ENCODE measurements around the gene ANKRD10. TPM values are rescaled to one million over a fixed set of nuclear protein-coding genes. Genes with fewer than 3 reads are reported as not detected.
A peak's percentile ranks its signal among the peaks of the same experiment; 100 is the strongest.

Gene ANKRD10
- total and polyA plus RNA-seq, 2 of the 8 experiments (the other 6 are each of a cell fraction or from before 2014, with no cell fraction given): 146 to 218 TPM

- Histone ChIP-seq H3K4ac (replicated peaks; ENCODE audit: insufficient read length, low read depth, low read length) (no peak overlapping the region), H2BK5ac (ENCODE audit: low read depth, low read length) (no peak overlapping the region), H3K56ac (replicated peaks; ENCODE audit: insufficient read length, low read depth, low read length) (no peak overlapping the region), H2BK12ac (ENCODE audit: low read depth, low read length) (no peak overlapping the region), H3K79me2 (ENCODE audit: control insufficient read depth in 1 of 2, insufficient read depth in 2 of 2, low read length in 2 of 2) (no peaks in the 10 kb centered on the region), H3K18ac (ENCODE audit: extremely low read depth, low read length) (no peak overlapping the region), H3K9me3 (ENCODE audit: insufficient read depth in 2 of 2, low read depth in 1 of 2, low read length in 1 of 2) (no peaks in the 10 kb centered on the region), H4K20me1 (replicated peaks in 1 of 2; ENCODE audit: control insufficient read depth in 1 of 2, insufficient read depth in 2 of 2, low read length in 2 of 2) (no peaks in the 10 kb centered on the region), H3K23me2 (ENCODE audit: low read depth, low read length) (no peaks in the 10 kb centered on the region), H2BK20ac (ENCODE audit: low read length) (no peak overlapping the region), H2AK5ac (ENCODE audit: low read depth, low read length) (no peak overlapping the region), H4K91ac (replicated peaks; ENCODE audit: insufficient read length, low read length) (no peak overlapping the region), H3K4me3 (ENCODE audit: extremely low read depth in 1 of 4, insufficient read depth in 2 of 4, low read depth in 3 of 4, low read length in 4 of 4) (no peak overlapping the region), H4K8ac (ENCODE audit: extremely low read depth, insufficient read depth, low read length) (no peak overlapping the region), H3K4me2 (ENCODE audit: insufficient read depth in 1 of 2, low read depth in 2 of 2, low read length in 2 of 2) (no peak overlapping the region), H2BK120ac (replicated peaks; ENCODE audit: low read depth, low read length) (no peak overlapping the region), H2BK15ac (ENCODE audit: low read length) (no peak overlapping the region), H2AFZ (ENCODE audit: low read length) (no peak overlapping the region), H3K23ac (ENCODE audit: insufficient read length) (no peak overlapping the region), H3K79me1 (ENCODE audit: low read depth, low read length) (no peaks in the 10 kb centered on the region), H3K27ac (ENCODE audit: low read depth, low read length) (no peak overlapping the region), H4K5ac (ENCODE audit: insufficient read length, low read depth, low read length) (no peak overlapping the region), H3K27me3 (replicated peaks in 1 of 4; ENCODE audit: control insufficient read depth in 3 of 4, extremely low read depth in 1 of 4, insufficient read depth in 3 of 4, low read length in 3 of 4) (no peaks in the 10 kb centered on the region), H3K36me3 (ENCODE audit: control insufficient read depth in 2 of 4, insufficient read depth in 4 of 4, low read length in 3 of 4) (no peaks in the 10 kb centered on the region), H3K4me1 (replicated peaks in 1 of 4; ENCODE audit: control insufficient read depth in 3 of 4, insufficient read depth in 4 of 4, low read length in 3 of 4) (no peaks in the 10 kb centered on the region), H3K14ac (ENCODE audit: insufficient read length) (no peak overlapping the region), H3K9ac (replicated peaks in 1 of 4; ENCODE audit: extremely low read depth in 1 of 4, low read depth in 3 of 4, low read length in 3 of 4) (no peak overlapping the region)
- no peak for FAIRE-seq
- 89% methylated on average over 14 of the region's 14 CpGs; no CpG with 5 or more reads in 1 of the 2 experiments for WGBS, 2 experiments (ENCODE audit: extremely low coverage in 1 of 2, insufficient coverage in 1 of 2, insufficient read length in 1 of 2, insufficient replicate concordance in 2 of 2, low coverage in 1 of 2, low lambda C conversion rate in 2 of 2, missing lambda C conversion rate in 1 of 2)
- DNase-seq (ENCODE audit: low read depth in 1 of 2, low spot score in 2 of 2): peak in 1 of 2 experiments; percentile 41
- ChIA-PET POLR2A (ENCODE audit: partially characterized antibody) (no interaction called here), CTCF (ENCODE audit: partially characterized antibody) (interaction anchor here (0.5 to 2.0 kb wide), 9 partner anchors 9 to 349 kb away, joined by 3 to 7 read pairs (median 3); no protein-coding TSS in a partner anchor)
- TF ChIP-seq ASH2L (IDR thresholded peaks at IDR 0.05; ENCODE audit: low read length) (no peak), POLR2A (IDR thresholded peaks at IDR 0.05; ENCODE audit: control extremely low read depth in 1 of 2, low read depth in 2 of 2, low read length in 2 of 2) (no peak), MAX (IDR thresholded peaks at IDR 0.05) (no peak), KDM1A (IDR thresholded peaks at IDR 0.05; ENCODE audit: borderline replicate concordance, low read length) (no peak), RNF2 (IDR thresholded peaks at IDR 0.05; ENCODE audit: borderline replicate concordance, low read depth, low read length, missing control alignments, poor library complexity, severe bottlenecking) (no peak), TAF7 (optimal IDR thresholded peaks at IDR 0.05; ENCODE audit: borderline replicate concordance, low read depth, low read length) (no peak), MAFK (IDR thresholded peaks at IDR 0.05; ENCODE audit: low read depth, low read length) (no peak), CEBPB (IDR thresholded peaks at IDR 0.05; ENCODE audit: low read depth, low read length) (no peak), POLR2AphosphoS5 (IDR thresholded peaks at IDR 0.05; ENCODE audit: low read depth, low read length) (no peak), KDM4A (IDR thresholded peaks at IDR 0.05; ENCODE audit: low read depth, low read length, severe bottlenecking) (no peak), HDAC6 (IDR thresholded peaks at IDR 0.05; ENCODE audit: low read depth, low read length) (no peak), ATF2 (IDR thresholded peaks at IDR 0.05; ENCODE audit: low read length) (no peak)
Measured at GRCh38 chr13:110953833-110954532, 39.1 kb upstream of the ANKRD10 start.

Measured in H1 (cell line).